ENCODE results near the gene PTCH2.

PTCH2 gene

DNA sequence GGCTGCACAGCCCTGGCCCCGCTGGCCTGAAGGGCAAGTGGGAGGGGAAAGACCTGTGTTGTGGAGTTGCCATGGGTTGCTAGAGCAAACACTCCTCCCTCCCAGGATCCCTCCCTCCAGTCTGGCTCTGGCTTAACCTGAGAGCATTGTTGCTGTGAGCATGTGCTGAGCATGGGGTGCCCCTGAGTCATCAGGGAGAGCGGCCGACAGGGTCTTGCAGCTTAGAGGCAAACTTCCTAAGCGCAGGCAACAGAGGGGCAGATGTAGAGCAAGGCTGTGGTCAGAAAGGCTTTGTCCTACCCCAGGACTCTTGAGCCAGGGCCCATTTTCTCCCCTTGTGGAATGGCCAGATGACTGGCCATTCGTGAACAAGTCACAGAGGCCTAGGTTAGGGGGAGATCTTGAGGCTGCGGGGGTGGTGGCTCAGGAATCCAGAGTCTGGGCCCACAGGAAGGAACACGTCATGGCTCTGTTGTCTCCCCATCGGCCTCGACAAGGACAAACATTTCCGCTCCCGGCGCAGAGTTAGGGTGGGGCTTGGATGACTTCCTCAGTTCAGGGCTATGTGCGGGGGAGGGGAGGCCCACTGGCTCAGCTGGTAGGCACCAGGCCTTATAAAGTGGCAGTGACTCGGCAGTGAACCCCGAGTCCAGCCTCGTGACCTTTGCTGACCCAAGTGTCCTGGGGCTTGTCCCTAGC lies 35.5 kb downstream of the PTCH2 start:
- peak; percentile 97 to 98 for DNase-seq (ENCODE audit: low read depth in 1 of 2, low spot score in 1 of 2)
- no peaks in the 10 kb centered on the region for H3K27me3 ChIP-seq (ENCODE audit: insufficient read depth, poor library complexity, severe bottlenecking)

DNA sequence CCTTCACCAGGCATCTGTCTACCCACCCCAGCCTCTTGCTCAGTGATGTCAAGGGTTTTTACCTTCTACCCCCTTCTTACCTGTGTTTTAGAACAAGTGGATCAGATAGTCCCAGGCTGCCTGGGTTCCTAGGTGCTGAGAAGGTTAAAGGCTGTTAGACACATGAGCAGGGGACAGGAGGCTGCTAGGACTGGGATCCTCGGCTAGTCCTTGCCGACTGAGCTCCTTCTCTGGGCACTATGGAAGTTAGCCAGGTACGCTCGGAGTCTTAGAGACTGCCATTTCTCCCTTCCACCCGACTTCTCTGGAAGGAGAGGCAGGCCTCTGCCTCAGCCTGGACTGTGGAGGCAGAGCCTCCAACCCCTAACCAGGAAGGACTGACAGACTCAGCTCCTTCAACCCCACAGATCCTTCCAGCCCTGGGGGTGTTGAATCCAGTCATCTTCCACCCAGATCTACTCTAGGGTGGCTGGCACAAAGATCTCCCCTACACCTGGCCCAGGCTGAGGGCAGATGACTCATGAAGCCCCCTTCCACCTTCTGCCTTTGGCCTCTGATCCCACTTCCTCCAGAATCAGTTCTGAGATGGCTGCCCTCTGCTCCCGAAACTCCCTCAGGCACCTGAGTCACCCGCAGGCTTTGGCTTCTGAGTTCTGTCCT lies 36.2 kb downstream of the PTCH2 start, which contains the start of gene DYNLT4:
Gene DYNLT4, minus strand, starts transcription at position 648 of the 660 bp plus-strand sequence. CDS start 683 bp downstream, outside the sequence.
- no peak for TF ChIP-seq GABPA (IDR thresholded peaks at IDR 0.05; ENCODE audit: low read depth)
- TF ChIP-seq, protein P1, sequence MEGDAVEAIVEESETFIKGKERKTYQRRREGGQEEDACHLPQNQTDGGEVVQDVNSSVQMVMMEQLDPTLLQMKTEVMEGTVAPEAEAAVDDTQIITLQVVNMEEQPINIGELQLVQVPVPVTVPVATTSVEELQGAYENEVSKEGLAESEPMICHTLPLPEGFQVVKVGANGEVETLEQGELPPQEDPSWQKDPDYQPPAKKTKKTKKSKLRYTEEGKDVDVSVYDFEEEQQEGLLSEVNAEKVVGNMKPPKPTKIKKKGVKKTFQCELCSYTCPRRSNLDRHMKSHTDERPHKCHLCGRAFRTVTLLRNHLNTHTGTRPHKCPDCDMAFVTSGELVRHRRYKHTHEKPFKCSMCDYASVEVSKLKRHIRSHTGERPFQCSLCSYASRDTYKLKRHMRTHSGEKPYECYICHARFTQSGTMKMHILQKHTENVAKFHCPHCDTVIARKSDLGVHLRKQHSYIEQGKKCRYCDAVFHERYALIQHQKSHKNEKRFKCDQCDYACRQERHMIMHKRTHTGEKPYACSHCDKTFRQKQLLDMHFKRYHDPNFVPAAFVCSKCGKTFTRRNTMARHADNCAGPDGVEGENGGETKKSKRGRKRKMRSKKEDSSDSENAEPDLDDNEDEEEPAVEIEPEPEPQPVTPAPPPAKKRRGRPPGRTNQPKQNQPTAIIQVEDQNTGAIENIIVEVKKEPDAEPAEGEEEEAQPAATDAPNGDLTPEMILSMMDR (IDR thresholded peaks at IDR 0.05; ENCODE audit: insufficient read depth, low read length): no peak
- no peak for DNase-seq (ENCODE audit: low read depth in 1 of 2, low spot score in 1 of 2)
- Histone ChIP-seq H3K27me3 (ENCODE audit: insufficient read depth, poor library complexity, severe bottlenecking) (no peaks in the 10 kb centered on the region), H3K27ac (replicated peaks) (peak within 1 kb of the TSS; percentile 100), H3K4me3 (replicated peaks; ENCODE audit: insufficient read depth, low read length) (no peak within 1 kb of the TSS)

More for the DNA sequence above, 35.5 kb downstream of the PTCH2 start:
- H3K4me3 ChIP-seq (replicated peaks; ENCODE audit: insufficient read depth, low read length): no peak overlapping the region
- TF ChIP-seq POLR2AphosphoS5 (IDR thresholded peaks at IDR 0.05; ENCODE audit: low read depth): peak; percentile 91
- TF ChIP-seq, protein P2, sequence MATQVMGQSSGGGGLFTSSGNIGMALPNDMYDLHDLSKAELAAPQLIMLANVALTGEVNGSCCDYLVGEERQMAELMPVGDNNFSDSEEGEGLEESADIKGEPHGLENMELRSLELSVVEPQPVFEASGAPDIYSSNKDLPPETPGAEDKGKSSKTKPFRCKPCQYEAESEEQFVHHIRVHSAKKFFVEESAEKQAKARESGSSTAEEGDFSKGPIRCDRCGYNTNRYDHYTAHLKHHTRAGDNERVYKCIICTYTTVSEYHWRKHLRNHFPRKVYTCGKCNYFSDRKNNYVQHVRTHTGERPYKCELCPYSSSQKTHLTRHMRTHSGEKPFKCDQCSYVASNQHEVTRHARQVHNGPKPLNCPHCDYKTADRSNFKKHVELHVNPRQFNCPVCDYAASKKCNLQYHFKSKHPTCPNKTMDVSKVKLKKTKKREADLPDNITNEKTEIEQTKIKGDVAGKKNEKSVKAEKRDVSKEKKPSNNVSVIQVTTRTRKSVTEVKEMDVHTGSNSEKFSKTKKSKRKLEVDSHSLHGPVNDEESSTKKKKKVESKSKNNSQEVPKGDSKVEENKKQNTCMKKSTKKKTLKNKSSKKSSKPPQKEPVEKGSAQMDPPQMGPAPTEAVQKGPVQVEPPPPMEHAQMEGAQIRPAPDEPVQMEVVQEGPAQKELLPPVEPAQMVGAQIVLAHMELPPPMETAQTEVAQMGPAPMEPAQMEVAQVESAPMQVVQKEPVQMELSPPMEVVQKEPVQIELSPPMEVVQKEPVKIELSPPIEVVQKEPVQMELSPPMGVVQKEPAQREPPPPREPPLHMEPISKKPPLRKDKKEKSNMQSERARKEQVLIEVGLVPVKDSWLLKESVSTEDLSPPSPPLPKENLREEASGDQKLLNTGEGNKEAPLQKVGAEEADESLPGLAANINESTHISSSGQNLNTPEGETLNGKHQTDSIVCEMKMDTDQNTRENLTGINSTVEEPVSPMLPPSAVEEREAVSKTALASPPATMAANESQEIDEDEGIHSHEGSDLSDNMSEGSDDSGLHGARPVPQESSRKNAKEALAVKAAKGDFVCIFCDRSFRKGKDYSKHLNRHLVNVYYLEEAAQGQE (IDR thresholded peaks at IDR 0.05; ENCODE audit: insufficient replicate concordance, low read depth): no peak
- TF ChIP-seq GABPA (IDR thresholded peaks at IDR 0.05; ENCODE audit: low read depth): peak; percentile 48
- TF ChIP-seq SPI1 (IDR thresholded peaks at IDR 0.05; ENCODE audit: borderline replicate concordance, low read depth): peak; percentile 88; the same call in 1 of the 2 replicates
- TF ChIP-seq, protein P1 (IDR thresholded peaks at IDR 0.05; ENCODE audit: insufficient read depth, low read length): no peak
- peak overlapping the region; percentile 100 for H3K27ac ChIP-seq (replicated peaks)

DNA sequence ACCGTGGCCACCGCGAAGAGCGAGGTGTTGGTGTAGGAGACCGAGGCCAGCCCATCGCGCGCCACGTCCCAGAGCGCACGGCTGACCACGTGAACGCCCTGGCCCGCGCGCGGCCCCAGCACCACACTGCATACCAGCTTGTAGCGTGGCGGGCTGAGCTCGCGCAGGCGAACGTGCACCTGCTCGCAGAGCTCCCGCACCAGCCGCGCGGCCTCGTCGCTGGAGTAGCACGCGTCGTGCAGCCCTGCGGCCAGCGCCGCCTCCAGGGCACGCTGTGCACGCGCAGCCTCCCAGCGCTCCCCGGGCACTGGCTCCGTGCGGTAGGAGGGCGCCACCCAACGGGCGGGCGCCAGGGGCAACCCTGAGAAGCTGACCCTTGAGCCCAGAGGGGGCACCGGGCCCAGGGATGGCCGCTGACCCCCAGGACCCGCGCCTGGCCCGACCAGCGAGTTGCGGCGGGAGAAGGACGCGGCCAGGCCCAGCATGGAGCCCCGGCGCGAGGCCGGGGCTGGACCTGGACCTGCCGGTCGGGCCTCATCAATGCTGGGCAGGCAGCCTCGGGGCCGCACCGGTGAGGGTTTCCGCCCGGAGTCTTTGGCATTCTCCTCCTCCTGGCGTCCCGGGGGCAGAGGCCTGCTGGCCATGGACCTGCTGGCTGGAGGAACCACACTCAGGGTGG lies 36.9 kb downstream of the PTCH2 start:
- no peak for DNase-seq (ENCODE audit: low read depth in 1 of 2, low spot score in 1 of 2)
- peak overlapping the region; percentile 100 for H3K27ac ChIP-seq (replicated peaks)
- no peak overlapping the region for H3K4me3 ChIP-seq (replicated peaks; ENCODE audit: insufficient read depth, low read length)
- no peaks in the 10 kb centered on the region for H3K27me3 ChIP-seq (ENCODE audit: insufficient read depth, poor library complexity, severe bottlenecking)
- TF ChIP-seq, protein P2 (IDR thresholded peaks at IDR 0.05; ENCODE audit: insufficient replicate concordance, low read depth): no peak
- TF ChIP-seq, protein P1 (IDR thresholded peaks at IDR 0.05; ENCODE audit: insufficient read depth, low read length): no peak
- TF ChIP-seq GABPA (IDR thresholded peaks at IDR 0.05; ENCODE audit: low read depth) (no peak), POLR2AphosphoS5 (IDR thresholded peaks at IDR 0.05; ENCODE audit: low read depth) (no peak)

Data from HL-60 (cell line).